ENCODE results near the gene ETDB.

ETDB gene

GRCh38 chrX:135087867-135088266 is 32.5 kb downstream of the ETDB start:
- H3K27me3 Mint-ChIP-seq, result peaks cover 4% of the 10 kb centered on the region
- no peaks in the 10 kb centered on the region for H3K36me3 Mint-ChIP-seq (ENCODE audit: low read depth)
- H3K9me3 Mint-ChIP-seq, result peaks cover 16% of the 10 kb centered on the region
- H3K4me1 Mint-ChIP-seq (ENCODE audit: low read depth), result peaks cover 5% of the 10 kb centered on the region
- intact Hi-C loops (cut with micrococcal nuclease), result loop anchor here (5.0 kb wide), 1 partner anchor 121 kb away; no protein-coding TSS in a partner anchor
- no peak overlapping the region for H3K4me3 Mint-ChIP-seq
- H3K27ac Mint-ChIP-seq, result no peak overlapping the region

GRCh38 chrX:135086197-135086854 is 34.0 kb downstream of the ETDB start:
- Mint-ChIP-seq H3K9me3 (peaks cover 16% of the 10 kb centered on the region), H3K4me1 (ENCODE audit: low read depth) (peaks cover 5% of the 10 kb centered on the region), H3K36me3 (ENCODE audit: low read depth) (no peaks in the 10 kb centered on the region), H3K4me3 (no peak overlapping the region), H3K27ac (no peak overlapping the region), H3K27me3 (peaks cover 2% of the 10 kb centered on the region)
- intact Hi-C loops (cut with micrococcal nuclease), result loop anchor here (5.0 kb wide), 1 partner anchor 119 kb away; no protein-coding TSS in a partner anchor

- intact Hi-C loops (cut with micrococcal nuclease), result no loop called here
- H3K4me1 Mint-ChIP-seq (ENCODE audit: low read depth), result peaks cover 4% of the 10 kb centered on the region
- peaks cover 4% of the 10 kb centered on the region for H3K27me3 Mint-ChIP-seq
- no peaks in the 10 kb centered on the region for H3K9me3 Mint-ChIP-seq
- H3K27ac Mint-ChIP-seq, result no peak overlapping the region
- H3K36me3 Mint-ChIP-seq (ENCODE audit: low read depth), result no peaks in the 10 kb centered on the region
- no peak overlapping the region for H3K4me3 Mint-ChIP-seq
Measured at GRCh38 chrX:135081693-135082404, 38.5 kb downstream of the ETDB start.

Data from dendritic cell treated with granulocyte-macrophage colony-stimulating factor and Interleukin-4, amounts not matched to agents 40 ng/mL and 50 ng/mL, for 4 days (primary cell).